ENCODE results near the gene EIF5A. TPM values are rescaled to one million over a fixed set of nuclear protein-coding genes. Genes with fewer than 3 reads are reported as not detected.

Gene EIF5A
- total and polyA plus RNA-seq, 2 donors (not counting 3 experiments of a cell fraction or from before 2014, with no cell fraction given): 650 to 859 TPM

GRCh38 chr17:7311110-7311705 lies 3.8 kb downstream of the EIF5A start:
- Histone ChIP-seq H3K9ac (replicated peaks; ENCODE audit: extremely low read depth, insufficient read depth, low read length) (no peak overlapping the region), H3K4me2 (ENCODE audit: insufficient read depth, low read length) (no peak overlapping the region), H3K36me3 (ENCODE audit: control insufficient read depth in 2 of 2, extremely low read depth in 1 of 2, insufficient read depth in 2 of 2, low read length in 2 of 2) (peaks cover 31 to 38% of the 10 kb centered on the region in 2 experiments), H3K4me3 (replicated peaks in 1 of 3; ENCODE audit: insufficient read depth in 1 of 3, low read depth in 1 of 3, low read length in 3 of 3) (no peak overlapping the region), H4K20me1 (replicated peaks; ENCODE audit: control insufficient read depth, extremely low read depth, insufficient read depth, low read length) (peaks cover 4% of the 10 kb centered on the region), H3K27me3 (ENCODE audit: control insufficient read depth in 2 of 2, insufficient read depth in 2 of 2, low read length in 2 of 2) (no peaks in the 10 kb centered on the region), H3K9me3 (replicated peaks; ENCODE audit: control insufficient read depth, insufficient read depth, low read length) (no peaks in the 10 kb centered on the region), H3K9me1 (replicated peaks; ENCODE audit: control insufficient read depth, extremely low read depth, insufficient read depth, low read length) (no peaks in the 10 kb centered on the region), H3K4me1 (ENCODE audit: control insufficient read depth, extremely low read depth, insufficient read depth, low read length) (peaks cover 32% of the 10 kb centered on the region), H3K27ac (ENCODE audit: insufficient read depth, low read depth, low read length) (no peak overlapping the region), H2AFZ (ENCODE audit: low read depth, low read length) (no peak overlapping the region), H3K79me2 (ENCODE audit: control insufficient read depth, insufficient read depth, low read length) (peaks cover 49% of the 10 kb centered on the region)
- intact Hi-C loops (cut with micrococcal nuclease): no loop called here
- no peak for TF ChIP-seq GATA2 (IDR thresholded peaks at IDR 0.05; ENCODE audit: insufficient read depth, insufficient read length, low read depth, low read length)
- TF ChIP-seq CTCF (IDR thresholded peaks at IDR 0.05; ENCODE audit: extremely low read depth in 1 of 2, insufficient read depth in 1 of 2, low read depth in 1 of 2, low read length in 2 of 2): no peak
- TF ChIP-seq POLR2AphosphoS5 (IDR thresholded peaks at IDR 0.05; ENCODE audit: insufficient read depth, low read depth, low read length): peak; percentile 10
- dilution Hi-C loops (cut with MboI; ENCODE audit: extremely low pct_ligation_motif_present, low sequenced_read_pairs): no loop called here
- no TSS peak for BruUV-seq (replicated peaks)
- no peak for DNase-seq (ENCODE audit: low read depth, low spot score)
- ChIA-PET POLR2A (no interaction called here), CTCF (no interaction called here)
- FAIRE-seq: no peak

- no peak overlapping the region for H3K4me2 ChIP-seq (ENCODE audit: insufficient read depth, low read length)
- no peak overlapping the region for H3K9ac ChIP-seq (replicated peaks; ENCODE audit: extremely low read depth, insufficient read depth, low read length)
- CTCF ChIA-PET: interaction anchor here (1.2 kb wide), 1 partner anchor 31 kb away, joined by 5 read pairs; the partner anchor contains the start of gene SLC2A4
- intact Hi-C loops (cut with micrococcal nuclease): no loop called here
- FAIRE-seq (no peak), DNase-seq (ENCODE audit: low read depth, low spot score) (no peak)
- TF ChIP-seq EZH2 (IDR thresholded peaks at IDR 0.05; ENCODE audit: borderline replicate concordance, low read depth, low read length, severe bottlenecking) (no peak), MYC (IDR thresholded peaks at IDR 0.05; ENCODE audit: low read depth, low read length) (no peak), JUN (IDR thresholded peaks at IDR 0.05; ENCODE audit: borderline replicate concordance, insufficient read depth, insufficient read length, low read depth) (no peak), CTCF (IDR thresholded peaks at IDR 0.05; ENCODE audit: extremely low read depth in 1 of 2, insufficient read depth in 1 of 2, low read depth in 1 of 2, low read length in 2 of 2) (no peak), GATA2 (IDR thresholded peaks at IDR 0.05; ENCODE audit: insufficient read depth, insufficient read length, low read depth, low read length) (no peak), MAX (IDR thresholded peaks at IDR 0.05; ENCODE audit: insufficient read depth, insufficient read length) (no peak), POLR2AphosphoS5 (IDR thresholded peaks at IDR 0.05; ENCODE audit: insufficient read depth, low read depth, low read length) (no peak), FOS (IDR thresholded peaks at IDR 0.05; ENCODE audit: borderline replicate concordance, insufficient read depth, low read length) (no peak), POLR2A (IDR thresholded peaks at IDR 0.05; ENCODE audit: low read depth, low read length) (no peak)
- H4K20me1 ChIP-seq (replicated peaks; ENCODE audit: control insufficient read depth, extremely low read depth, insufficient read depth, low read length): peaks cover 4% of the 10 kb centered on the region
- H3K9me1 ChIP-seq (replicated peaks; ENCODE audit: control insufficient read depth, extremely low read depth, insufficient read depth, low read length): no peaks in the 10 kb centered on the region
- no peak overlapping the region for H3K27ac ChIP-seq (ENCODE audit: insufficient read depth, low read depth, low read length)
- no TSS peak for BruUV-seq (replicated peaks)
- no peaks in the 10 kb centered on the region for H3K9me3 ChIP-seq (replicated peaks; ENCODE audit: control insufficient read depth, insufficient read depth, low read length)
- H3K36me3 ChIP-seq (ENCODE audit: control insufficient read depth in 2 of 2, extremely low read depth in 1 of 2, insufficient read depth in 2 of 2, low read length in 2 of 2): peaks cover 31 to 40% of the 10 kb centered on the region in 2 experiments
- no peak overlapping the region for H3K4me3 ChIP-seq (replicated peaks in 1 of 3; ENCODE audit: insufficient read depth in 1 of 3, low read depth in 1 of 3, low read length in 3 of 3)
- peaks cover 48% of the 10 kb centered on the region for H3K79me2 ChIP-seq (ENCODE audit: control insufficient read depth, insufficient read depth, low read length)
- dilution Hi-C loops (cut with MboI; ENCODE audit: extremely low pct_ligation_motif_present, low sequenced_read_pairs): no loop called here
- POLR2A ChIA-PET: no interaction called here
- H3K4me1 ChIP-seq (ENCODE audit: control insufficient read depth, extremely low read depth, insufficient read depth, low read length): peaks cover 35% of the 10 kb centered on the region
- no peaks in the 10 kb centered on the region for H3K27me3 ChIP-seq (ENCODE audit: control insufficient read depth in 2 of 2, insufficient read depth in 2 of 2, low read length in 2 of 2)
- H2AFZ ChIP-seq (ENCODE audit: low read depth, low read length): no peak overlapping the region
Measured at GRCh38 chr17:7312432-7313087, 5.1 kb downstream of the EIF5A start.

Data from endothelial cell of umbilical vein (primary cell).